GM21360 (cell line): ENCODE data around the gene HPGDS.
"Not testable (repeated sequence)": the region's sequence is repeated elsewhere in the genome, so short reads cannot be mapped to it uniquely, and the experiment has no call there.

ENCODE experiments used
- ATAC-seq: cut with Tn5 transposase; IDR thresholded peaks from one replicate; pipeline ENCODE4 v1.9.1; 2021; ENCODE audit warnings: mild to moderate bottlenecking, moderate library complexity; ENCODE audit not compliant: unreplicated experiment

Gene HPGDS

DNA sequence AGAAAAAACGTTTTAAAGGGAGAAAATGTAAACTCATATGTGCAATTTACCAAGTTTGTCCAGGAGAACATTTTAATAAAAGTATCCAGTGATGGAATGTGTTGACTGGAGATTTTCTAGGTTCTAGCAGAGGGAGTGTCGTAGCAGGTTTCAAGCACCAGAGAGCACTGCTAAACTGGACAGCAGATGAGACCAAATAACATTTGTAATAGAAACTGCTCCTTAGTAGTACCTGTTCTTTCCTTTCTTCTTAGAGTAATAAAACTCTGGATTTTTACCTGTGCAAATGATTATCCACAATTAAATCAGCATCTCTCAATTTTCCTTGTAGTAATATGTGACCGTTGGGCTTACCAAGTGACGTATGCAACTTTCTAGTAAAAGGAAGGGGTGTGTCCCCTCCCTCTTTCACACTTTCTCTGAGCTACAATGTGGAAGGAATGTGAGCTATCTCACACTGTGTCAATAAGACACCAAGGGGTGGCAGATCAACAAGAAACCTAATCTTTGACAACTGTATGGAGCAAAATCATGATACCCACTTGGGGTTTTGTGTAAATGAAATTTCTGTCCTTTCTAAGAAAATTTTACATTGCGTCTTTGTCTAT is 9.5 kb downstream of the HPGDS start:
- no peak for ATAC-seq

DNA sequence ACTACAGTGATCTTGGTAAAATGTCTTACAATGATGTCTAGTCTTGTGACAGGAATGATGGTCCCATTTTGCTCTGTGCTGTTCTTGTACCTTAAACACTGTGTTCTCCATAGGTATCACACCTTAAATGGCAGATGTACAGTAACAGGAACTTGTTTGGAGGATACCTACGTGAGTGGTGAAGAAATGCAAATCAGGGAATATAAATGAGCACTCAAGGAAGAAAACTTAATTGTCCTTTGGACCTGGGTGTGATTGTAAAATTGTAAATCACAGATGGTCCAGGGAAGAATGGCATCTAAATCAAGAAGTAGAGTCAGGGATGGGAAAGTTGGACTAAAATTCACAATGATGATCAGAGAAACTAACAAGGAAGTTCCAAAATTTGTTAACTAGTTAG is 12.7 kb downstream of the HPGDS start:
- ATAC-seq = no peak

DNA sequence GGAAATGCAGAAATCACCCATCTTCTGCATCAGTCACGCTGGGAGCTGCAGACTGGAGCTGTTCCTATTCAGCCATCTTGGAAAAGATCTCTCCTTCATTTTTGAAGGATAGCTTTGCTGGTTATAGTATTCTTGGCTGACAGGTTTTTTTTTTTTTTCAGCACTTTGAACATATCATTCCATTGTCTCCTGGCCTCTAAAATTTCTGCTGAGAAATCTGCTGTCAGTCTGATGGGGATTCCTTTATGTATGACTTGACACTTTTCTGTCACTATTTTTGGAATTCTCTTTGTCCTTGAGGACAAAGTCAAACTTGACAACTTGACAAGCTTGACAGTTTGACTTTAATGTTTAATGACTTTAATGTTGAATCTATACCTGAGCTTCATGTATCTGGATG is 16.8 kb downstream of the HPGDS start:
- no peak for ATAC-seq

DNA sequence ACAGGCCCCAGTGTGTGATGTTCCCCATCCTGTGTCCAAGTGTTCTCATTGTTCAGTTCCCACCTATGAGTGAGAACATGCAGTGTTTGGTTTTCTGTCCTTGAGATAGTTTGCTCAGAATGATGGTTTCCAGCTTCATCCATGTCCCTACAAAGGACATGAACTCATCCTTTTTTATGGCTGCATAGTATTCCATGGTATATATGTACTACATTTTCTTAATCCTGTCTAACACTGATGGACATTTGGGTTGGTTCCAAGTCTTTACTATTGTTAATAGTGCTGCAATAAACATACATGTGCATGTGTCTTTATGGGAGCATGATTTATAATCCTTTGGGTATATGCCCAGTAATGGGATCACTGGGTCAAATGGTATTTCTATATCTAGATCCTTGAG is 22.7 kb downstream of the HPGDS start:
- not testable (repeated sequence) for ATAC-seq

DNA sequence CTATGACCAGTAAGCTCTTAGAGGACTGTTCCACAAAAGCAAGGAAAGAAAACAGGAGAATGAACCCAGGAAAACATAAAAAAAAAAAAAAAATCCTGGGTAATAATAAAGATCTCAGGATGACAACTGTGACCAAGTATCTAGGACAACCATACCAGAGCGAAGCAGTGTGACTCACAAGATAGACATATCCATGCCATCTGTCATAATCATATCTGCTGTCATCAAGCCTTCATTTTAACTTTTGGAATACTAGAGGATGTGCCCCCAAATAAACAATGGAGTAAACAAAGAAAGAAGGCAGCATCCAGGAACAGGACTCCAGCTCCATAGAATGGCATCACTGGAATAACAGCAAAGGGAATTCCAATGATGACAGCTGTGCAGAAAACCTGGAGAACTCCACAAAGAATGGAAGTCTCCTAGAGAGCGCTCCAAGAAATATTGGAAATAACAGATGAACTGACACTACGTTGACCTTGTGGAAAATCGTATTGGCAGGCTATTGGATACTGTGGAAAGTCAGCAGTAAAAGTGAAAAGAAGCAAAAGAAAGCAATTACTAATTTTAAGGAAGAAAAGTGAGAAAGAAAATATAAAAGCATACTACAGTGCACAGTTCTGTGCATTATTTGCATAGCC is 35.3 kb downstream of the HPGDS start:
- ATAC-seq = no peak

GRCh38 chr4:94306713-94307112 is 35.9 kb downstream of the HPGDS start:
- ATAC-seq = no peak

DNA sequence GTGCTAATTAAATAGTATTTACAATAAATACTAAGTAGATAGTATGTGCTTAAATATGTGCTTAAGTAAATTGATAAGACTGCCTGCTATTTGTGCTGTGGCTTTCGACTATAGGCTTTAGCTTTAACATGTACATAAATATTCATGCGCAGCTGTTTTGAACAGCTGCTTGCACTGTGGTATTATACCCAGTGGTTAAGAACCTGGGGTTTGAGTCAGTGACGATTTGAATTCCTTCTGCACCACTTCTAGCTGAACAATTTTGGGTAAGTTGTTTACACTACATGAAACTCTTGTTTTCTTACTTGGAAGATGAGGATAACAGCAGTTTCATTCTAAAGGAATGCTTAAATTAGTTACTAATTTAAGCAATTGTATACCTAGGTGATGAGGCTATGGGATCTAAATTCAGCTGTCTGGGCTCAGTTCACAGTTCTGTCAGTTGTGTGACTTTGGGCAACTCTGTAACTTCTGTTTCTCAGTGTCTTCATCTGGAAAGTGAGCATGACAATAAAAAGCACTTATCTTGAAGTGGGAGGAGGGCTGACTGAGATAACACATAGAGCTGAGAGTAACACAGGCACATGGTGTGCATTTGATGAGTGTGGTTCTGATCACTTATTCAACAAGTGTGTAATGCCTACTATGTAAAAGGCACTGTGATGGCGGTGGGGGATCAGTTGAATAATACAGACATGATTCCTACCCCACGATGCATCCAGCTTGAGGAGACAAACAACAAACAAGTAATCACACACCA is 37.0 kb downstream of the HPGDS start:
- ATAC-seq = no peak

- peak; percentile 79 for ATAC-seq
Observed at GRCh38 chr4:94304365-94304971, 38.2 kb downstream of the HPGDS start.

DNA sequence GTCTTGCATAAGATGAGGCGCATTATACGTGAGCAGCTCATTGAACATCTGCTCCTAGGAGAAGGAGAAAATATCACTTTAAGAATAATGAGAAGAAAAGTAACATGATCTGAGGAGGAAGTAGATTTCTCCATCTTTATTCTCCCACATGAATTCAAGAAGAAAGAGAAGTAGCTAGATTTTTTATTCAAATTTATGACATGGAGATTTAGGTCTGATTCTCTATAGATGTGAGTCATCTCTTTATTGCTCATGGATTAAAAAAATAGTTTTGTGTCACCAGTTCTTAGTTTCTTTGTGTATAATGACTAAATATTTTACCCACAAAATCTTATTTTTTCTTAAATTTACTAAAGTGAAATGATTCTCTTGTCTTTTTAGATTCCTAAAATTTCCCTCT is 40.4 kb downstream of the HPGDS start:
- no peak for ATAC-seq

DNA sequence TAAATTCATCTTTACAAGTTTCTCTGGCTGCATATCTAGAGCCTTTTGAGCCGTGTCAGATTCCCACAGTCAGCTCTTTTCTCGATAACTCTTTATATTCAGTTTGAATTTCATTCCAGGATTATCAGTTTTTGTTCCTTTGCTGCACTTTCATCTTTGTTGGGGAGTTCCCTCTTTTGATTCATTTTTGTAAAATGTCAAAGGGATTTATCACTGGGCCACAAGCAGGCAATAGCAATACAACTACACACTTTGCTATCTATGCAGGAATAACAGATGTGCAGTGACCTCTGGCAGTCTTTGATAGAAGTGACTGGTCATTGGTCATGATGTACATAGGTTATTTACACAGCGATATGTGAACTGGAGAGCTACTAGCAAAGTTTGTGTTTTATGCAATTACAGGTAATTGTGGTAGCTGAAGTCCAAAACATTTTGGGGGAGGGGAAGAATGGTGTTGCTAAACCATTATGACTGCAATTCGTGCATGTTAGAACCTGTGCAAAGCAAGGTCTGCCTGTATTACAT is 43.8 kb downstream of the HPGDS start:
- ATAC-seq = no peak

GRCh38 chr4:94295473-94295872 is 47.2 kb downstream of the HPGDS start:
- ATAC-seq = not testable (repeated sequence)

DNA sequence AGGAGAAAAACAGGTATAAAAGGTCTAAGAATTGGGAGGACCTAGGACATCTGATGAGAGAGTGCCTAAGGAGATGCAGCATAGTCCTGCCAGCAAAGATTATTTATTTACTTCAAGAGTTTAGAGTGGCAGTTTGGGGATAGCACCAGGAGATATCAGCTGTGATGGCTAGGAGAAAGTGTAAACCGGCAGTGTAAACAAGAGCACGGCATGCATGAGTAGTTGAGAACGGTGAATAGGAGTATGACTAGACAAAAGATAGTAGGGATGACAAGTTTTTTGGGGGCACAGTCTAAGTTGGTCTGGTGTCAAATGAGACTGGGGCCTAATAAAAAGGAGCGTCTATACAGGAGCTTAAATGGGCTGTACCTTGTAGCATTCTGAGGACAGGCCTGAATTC is 48.7 kb downstream of the HPGDS start:
- not testable (repeated sequence) for ATAC-seq

DNA sequence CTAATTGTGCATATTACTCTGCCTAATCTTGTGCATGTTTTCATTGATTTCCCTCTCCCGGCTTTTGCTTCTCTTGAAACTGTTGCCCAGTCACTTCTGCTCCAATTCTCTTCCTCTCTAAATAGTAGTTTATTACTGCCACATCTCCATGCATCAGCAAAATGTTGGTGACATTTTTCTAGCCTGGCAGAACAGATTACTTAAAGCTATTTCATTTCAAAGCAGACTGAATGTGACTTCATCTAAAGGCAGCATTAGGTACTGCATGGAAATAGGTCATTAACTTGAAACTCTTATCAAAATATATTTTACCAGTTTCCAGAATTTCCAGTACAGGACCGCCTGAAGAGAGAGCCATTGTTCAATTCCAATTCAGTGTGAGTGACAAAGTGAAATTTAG is 52.4 kb downstream of the HPGDS start:
- no peak for ATAC-seq

- ATAC-seq = no peak
Observed at GRCh38 chr4:94285666-94286065, 57.0 kb downstream of the HPGDS start.

DNA sequence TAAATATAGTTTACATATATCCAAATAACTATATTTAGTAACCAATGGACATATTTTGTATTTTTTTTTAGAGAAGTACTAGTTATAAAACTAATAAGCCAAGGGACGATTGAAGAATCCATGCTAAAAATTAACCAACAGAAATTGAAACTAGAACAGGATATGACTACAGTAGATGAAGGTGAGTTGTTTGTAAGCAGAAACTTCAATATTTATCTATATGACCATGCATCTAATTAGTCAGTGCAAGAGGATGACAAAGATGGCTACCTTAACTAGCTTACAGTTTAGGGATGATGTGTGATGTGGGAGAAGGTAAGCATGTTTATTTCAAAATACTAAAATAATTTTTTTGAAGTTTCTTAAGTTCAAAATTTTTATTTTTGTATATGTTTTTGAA is 57.7 kb downstream of the HPGDS start:
- no peak for ATAC-seq

GRCh38 chr4:94278781-94279180 is 63.9 kb downstream of the HPGDS start:
- no peak for ATAC-seq

DNA sequence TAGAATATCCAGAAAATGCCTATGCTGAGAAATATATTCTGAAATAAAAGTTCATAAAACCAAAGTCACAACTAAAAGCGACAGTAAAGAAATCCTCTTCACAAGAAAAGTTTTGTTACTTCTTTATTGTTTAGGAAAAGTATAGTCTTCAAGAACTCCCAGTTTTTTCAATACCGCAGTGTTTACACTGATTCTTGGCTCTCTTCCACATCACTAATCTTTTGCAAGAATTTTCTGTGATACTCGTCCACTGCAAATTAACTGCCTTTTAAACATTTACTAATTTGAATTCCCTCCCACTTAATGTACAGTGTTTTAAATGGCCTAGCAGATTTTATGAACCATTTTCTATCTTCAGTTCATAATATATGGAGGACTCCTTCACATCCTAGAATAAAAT is 65.1 kb downstream of the HPGDS start:
- no peak for ATAC-seq

- no peak for ATAC-seq
Observed at GRCh38 chr4:94276204-94276603, 66.4 kb downstream of the HPGDS start.

DNA sequence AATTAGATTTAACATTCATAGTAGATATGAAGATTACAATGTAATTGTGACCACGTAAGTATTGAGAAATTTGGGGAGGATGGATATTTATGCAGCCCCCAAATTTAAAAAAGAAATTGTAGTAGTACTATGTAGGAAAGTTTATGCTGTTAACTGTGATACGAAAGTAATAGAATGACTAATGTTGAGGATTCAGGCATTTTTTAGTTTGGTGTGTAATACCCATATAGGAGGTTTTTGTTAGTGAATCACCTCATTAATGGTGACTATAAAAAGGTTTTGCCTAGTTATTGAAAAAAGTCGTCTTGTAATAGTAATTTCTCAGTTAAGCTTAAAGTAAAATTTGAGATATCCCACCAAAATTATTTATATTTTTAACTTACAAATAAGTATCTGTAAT is 67.7 kb downstream of the HPGDS start:
- ATAC-seq = no peak

DNA sequence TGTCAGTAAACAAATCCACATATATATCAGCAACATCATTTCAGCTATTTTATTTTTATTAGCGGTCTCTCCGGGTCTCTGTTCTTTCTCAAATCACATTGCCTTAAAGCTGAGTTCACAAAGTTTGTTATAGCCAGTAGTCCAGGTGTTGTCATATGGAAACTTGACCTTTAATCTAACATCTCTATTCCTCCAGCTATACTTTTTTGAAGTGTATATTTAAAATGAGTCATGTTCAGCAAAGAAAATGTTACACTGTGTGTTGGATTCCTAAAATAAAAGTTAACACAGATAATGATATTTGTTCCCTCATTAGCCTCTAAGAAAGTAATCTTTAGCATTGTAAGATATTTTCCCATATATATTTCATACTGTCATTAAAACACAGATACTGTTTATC is 71.4 kb downstream of the HPGDS start:
- ATAC-seq = no peak

- ATAC-seq = no peak
Observed at GRCh38 chr4:94267037-94267436, 75.6 kb downstream of the HPGDS start.
